Activated CD8-positive, alpha-beta memory T cell treated with anti-CD3 and anti-CD28 coated beads, Interleukin-2, amount 50 U/mL, for 1 hour (primary cell): Measurements from ENCODE around the gene SUCO.
"Not testable (repeated sequence)": the region's sequence is repeated elsewhere in the genome, so short reads cannot be mapped to it uniquely, and the experiment has no call there.

Experiments used
- DNase-seq: peaks from one replicate; pipeline ENCODE4 v3.0.0-alpha.2; 2020; ENCODE audit errors: extremely low read depth

Gene SUCO

DNA sequence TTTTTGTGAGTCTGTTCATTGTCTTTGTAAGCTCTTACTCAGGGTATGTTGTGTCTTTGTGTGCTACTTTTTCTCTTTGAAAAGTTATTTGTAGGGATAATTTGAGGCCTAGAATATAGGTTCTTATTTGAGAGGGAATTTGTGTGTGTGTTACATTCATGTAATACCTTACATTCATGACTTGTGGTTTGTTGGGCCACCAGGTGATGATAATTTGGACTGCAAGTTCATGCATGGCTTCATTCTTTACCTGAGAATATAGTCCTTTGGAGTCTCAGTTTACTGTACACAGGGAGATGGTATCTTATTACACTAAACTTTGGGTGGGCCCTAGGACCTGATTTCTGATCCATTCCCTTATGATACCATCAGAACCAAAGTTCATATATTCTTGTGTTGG is 74.2 kb downstream of the SUCO start:
- no peak for DNase-seq

GRCh38 chr1:172608098-172608601 is 75.2 kb downstream of the SUCO start:
- no peak for DNase-seq

DNA sequence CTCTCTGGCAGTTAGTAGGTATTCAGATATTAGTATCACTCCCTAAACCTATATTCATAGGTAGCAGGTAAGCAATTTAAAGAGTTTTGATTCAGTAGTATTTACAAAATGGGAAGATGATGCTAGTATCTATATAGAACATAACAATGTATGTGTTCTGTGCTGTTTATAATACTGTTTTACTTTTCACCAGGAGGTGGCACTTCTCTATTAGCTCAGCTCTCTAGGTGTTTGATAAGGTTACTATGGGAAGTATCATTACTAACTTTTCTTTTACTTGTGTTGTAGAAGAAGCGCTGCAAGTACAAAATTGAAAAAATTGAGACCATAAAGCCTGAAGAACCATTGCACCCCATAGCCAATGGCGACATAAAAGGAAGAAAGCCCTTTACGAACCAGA is 76.6 kb downstream of the SUCO start:
- DNase-seq: no peak

GRCh38 chr1:172612478-172612877 is 79.5 kb downstream of the SUCO start:
- DNase-seq: no peak

GRCh38 chr1:172613294-172613693 is 80.3 kb downstream of the SUCO start:
- DNase-seq: no peak

- no peak for DNase-seq
Measured at GRCh38 chr1:172616195-172616594, 83.2 kb downstream of the SUCO start.

- no peak for DNase-seq
Measured at GRCh38 chr1:172616636-172617035, 83.7 kb downstream of the SUCO start.

GRCh38 chr1:172620603-172621002 is 87.7 kb downstream of the SUCO start:
- DNase-seq: not testable (repeated sequence)

DNA sequence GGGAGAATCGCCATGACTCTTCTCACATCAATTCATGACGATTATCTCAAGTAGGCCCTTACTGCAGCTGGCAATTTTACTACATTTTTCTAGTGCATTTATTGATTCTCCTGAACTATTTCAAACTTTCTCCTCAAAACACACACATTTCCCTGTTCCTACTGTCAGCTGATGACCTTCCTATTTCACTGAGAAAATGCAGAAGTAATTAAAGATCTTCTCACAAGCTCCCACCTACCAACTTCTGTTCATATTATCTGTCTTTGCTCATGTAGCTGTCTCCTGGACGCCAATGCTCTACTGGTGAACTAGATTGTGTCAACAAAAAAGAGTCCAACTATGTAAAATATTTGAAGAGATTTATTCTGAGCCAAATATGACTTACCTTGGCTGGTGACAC is 89.6 kb downstream of the SUCO start:
- DNase-seq: no peak

DNA sequence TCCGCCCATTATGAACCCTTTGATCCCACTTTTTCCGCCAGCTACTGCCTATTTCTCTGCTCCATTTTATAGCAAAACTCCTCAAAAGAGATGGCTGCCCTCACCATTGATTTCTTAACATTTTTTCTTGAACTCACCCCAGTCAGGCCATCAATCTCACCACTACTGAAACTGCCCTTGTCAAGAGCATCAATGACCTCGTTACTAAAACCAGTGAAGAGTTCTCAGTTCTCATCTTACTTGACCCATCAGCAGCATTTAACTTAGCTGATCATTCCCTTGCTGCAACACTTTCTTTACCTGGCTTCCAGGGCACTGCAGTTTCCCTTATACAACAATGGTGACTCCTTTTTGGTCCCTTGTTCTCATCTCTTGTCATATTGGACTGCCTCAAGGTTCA is 90.8 kb downstream of the SUCO start:
- no peak for DNase-seq

DNA sequence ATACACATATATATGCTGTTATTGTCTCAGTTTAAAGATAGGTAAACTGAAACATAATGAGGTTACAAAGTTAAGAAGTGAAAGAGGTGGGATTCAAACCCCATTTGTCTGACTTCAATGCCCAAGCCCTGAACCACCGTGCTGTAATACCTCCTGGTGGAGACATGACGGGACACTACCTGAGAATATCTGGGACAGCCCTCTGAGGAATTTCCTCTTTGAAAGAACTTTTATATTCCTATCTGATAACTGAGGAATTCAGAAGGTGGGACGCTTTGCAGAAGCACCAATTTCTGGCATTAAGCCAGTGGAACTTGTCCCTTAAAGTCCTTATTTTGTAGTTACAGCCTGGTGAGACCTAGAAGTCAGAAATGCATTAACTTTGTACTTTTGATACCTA is 93.9 kb downstream of the SUCO start:
- no peak for DNase-seq

DNA sequence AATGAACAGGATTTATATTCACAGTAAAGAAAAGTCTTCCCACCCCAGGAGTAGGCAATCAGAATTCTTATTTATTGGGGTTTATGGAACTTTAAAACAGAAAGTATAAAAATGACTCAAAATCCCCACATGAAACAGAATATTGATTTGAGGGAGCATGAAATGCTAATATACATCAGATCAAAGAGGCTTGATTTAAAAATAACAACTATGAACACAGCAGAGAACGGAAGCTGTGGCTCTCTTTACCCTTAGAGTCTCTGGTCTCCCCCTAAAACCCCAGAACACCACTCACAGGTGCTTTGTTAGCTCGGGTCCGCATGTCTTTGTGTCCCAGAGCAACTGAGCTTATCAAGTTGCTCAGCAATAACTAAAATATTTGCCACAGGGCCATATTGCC is 94.8 kb downstream of the SUCO start:
- DNase-seq: no peak

DNA sequence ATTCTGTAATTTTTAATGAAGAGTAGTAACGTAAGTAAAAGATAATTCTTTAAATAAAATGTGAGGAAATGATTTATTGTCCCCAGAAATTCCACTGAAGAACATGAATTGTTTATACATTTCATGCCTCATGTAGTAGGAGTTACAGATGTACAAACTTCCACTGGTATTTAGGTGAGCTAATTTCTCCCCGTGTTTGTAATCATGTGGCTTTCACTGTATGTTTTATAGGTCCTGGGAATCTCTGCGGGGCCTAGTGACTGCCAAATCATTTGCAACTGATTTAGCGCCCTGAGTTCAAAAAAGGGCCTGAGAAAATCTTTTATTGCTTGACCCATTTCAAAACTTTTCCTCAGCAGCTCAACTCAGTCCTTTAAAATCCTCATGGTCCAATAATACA is 95.5 kb downstream of the SUCO start:
- no peak for DNase-seq

- no peak for DNase-seq
Measured at GRCh38 chr1:172629170-172629569, 96.2 kb downstream of the SUCO start.

GRCh38 chr1:172629638-172630037 is 96.7 kb downstream of the SUCO start:
- DNase-seq: no peak

DNA sequence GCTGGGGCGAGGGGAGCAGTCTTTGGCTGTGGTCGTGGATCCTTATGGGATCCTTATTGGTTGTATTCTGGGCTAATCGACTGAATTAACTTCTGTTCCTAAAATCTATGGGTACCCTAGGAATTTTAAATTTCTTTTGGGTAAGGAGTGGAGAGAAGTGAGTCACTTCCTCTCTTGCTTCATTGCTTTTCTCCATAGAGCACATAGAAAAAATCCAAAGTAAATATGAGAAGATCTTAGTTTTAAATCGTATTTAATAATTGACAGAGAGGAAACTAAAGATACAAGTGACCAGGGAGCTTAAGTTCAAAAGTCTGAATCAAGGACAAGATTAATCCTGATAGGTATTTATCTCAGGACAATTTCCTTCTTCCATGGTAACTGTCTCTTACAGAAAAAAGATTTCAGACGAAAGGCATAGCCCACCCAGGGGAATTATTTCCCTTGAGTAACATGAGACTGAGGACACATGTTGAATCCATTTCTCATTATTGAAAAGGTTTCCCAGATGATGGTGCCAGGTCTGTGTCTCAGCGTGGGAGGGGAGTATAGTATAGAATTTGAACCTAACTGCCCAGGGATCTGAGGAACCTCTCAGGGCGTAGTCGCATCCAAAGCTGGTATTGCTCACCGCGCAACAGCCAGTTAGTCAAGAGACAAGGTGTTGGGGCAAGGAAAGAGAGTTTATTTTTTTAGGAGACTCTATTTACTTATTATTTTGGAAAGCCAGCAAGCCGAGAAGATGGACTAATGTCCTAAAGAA is 97.3 kb downstream of the SUCO start:
- DNase-seq: no peak

- DNase-seq: no peak
Measured at GRCh38 chr1:172630868-172631267, 97.9 kb downstream of the SUCO start.

DNA sequence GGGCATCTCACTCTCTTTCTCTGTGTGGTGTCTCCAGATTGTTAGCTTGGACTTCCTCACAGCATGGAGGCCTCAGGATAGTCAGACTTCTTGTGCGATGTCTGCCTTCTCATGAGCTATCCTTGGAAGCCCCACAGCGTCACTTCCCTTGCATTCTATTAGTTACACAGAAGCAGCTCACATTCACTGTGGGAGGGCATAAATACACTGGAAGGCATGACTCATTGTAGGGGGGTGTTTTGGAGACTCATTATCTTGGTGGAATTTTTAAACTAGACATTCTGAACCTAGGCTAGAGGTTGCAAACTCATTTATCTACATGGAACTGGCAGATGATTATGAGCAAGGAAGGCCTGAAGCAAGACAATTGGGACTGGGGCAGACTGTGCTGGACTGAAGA is 104.6 kb downstream of the SUCO start:
- no peak for DNase-seq

GRCh38 chr1:172638249-172638648 is 105.3 kb downstream of the SUCO start:
- no peak for DNase-seq

- DNase-seq: peak; percentile 53
Measured at GRCh38 chr1:172638885-172639831, 106.2 kb downstream of the SUCO start.

- no peak for DNase-seq
Measured at GRCh38 chr1:172640111-172640510, 107.2 kb downstream of the SUCO start.

- no peak for DNase-seq
Measured at GRCh38 chr1:172641492-172641891, 108.5 kb downstream of the SUCO start.

DNA sequence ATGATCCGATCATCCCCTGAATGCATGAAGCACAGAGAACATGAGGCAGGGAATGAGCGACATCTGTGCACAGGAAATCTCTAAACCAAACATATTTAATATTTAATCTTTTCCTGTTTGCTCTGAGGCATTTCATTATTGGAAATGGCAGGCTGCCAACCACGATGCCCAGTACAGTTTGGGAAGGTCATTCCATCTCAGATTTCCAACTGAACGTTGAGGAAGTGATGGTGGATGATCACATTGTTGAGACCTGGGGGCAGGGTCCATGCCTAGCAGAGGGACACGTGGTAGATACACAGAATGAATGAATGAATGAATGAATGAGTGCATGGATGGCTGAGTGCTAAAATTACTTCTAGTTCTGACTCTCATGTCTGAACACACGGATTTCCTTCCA is 110.0 kb downstream of the SUCO start:
- DNase-seq: no peak
